ENCODE measurements around the gene PTPN23.
"Not testable (repeated sequence)": the region's sequence is repeated elsewhere in the genome, so short reads cannot be mapped to it uniquely, and the experiment has no call there.

The PTPN23 gene

DNA sequence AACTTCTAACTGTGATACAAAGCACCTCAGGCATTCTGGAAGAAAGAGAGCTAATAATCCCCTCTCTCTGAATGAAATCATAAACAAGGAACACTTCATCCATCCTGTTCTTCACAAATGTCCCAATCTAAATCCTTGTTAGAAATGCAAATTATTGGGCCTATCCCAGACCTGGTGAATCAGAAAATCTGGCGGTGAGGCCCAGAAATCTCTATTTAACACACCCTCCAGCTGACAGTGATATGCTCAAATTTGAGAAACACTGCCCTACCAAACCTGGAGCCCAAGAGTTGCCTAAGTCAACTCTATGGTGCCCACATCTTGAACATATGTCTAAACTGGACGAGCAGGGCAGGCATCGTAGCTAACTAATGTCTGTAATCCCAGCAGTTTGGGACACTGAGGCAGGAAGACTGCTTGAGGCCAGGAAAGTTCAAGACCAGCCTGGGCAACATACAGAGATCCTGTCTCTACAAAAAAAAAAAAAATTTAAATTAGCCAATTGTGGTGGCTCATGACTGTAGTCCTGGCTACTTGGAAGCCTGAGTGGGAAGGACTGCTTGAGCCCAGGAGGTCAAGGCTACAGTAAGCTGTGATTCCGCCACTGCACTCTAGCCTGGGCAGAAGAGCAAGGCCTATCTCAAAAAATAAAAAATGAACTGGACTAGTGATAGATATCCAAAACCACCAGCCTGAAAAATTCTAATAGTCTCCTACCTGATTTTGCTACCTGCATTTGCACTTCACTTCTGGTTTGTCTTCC is 71.8 kb downstream of the PTPN23 start:
- no peak for DNase-seq (ENCODE audit: low spot score)

DNA sequence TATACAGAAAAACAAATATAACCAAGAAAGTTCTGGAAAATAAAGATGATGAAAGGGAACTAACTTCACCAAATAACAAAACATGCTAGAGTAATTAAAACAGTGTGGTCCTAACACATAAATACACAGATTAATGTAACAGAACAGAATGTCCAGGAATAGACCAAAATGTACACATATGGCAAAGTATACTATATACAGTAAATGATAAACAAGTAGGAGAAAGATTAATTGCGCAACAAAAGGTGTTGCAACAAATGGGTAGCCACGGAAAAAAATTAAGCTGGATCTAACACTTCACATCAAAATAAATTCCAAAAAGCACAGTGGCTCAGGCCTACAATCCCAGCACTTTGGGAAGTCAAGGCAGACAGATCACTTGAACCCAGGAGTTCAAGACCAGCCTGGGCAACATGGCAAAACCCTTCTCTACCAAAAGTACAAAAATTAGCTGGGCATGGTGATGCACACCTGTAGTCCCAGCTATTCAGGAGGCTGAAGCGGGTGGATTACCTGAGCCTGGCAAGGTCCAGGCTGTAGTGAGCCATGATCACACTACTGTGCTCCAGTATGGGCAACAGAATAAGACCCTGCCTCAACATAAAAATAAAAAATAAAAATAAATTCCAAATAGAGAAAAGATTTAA is 75.1 kb downstream of the PTPN23 start:
- DNase-seq (ENCODE audit: low spot score): no peak

DNA sequence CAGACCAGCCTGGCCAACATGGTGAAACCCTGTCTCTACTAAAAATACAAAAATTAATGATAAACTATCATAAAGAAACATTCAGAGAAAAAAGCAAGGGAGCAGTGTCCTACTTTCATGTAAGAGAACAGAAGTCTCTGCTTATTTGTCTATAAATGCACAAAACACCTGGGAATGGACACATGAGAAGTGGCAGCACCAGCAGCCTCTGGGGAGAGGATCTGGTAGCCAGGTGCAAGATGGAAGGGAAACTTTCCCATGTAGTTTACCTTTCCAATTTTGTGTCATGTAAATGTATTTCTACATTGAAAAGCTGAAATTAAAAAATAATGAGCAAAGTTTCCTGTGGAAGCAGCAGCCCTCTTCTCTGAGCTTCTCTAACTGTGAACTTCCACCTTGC is 76.2 kb downstream of the PTPN23 start:
- DNase-seq (ENCODE audit: low spot score): no peak

DNA sequence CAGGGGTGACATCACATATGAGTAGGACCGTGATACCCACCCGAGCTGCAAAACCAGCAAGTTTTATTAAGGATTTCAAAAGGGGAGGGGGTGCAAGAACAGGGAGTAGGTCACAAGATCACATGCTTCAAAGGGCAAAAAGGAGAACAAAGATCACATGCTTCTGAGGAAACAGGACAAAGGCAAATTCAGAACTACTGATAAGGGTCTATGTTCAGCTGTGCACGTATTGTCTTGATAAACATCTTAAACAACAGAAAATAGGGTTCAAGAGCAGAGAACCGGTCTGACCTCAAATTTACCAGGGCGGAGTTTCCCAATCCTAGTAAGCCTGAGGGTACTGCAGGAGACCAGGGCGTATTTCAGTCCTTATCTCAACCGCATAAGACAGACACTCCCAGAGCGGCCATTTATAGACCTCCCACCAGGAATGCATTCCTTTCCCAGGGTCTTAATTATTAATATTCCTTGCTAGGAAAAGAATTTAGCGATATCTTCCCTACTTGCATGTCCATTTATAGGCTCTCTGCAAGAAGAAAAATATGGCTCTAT is 78.8 kb downstream of the PTPN23 start:
- DNase-seq (ENCODE audit: low spot score): not testable (repeated sequence)

All from putamen (tissue), 1 donor.